VCaP (cell line): ENCODE measurements around the gene MIS18BP1.

Experiments
- H3K27ac ChIP-seq: fragments of 450-650 bp; 2 replicates; pipeline ENCODE4 v1.5.1; 2017
- CTCF ChIP-seq: fragments of 450-650 bp; conservative IDR thresholded peaks from 2 replicates; pipeline ENCODE4 v1.5.1; 2017; ENCODE audit warnings: mild to moderate bottlenecking, moderate library complexity

The MIS18BP1 gene

GRCh38 chr14:45270031-45270430 is 17.0 kb upstream of the MIS18BP1 start:
- no peak for TF ChIP-seq CTCF

GRCh38 chr14:45267071-45267470 is 14.1 kb upstream of the MIS18BP1 start:
- H3K27ac ChIP-seq: no peak overlapping the region
- TF ChIP-seq CTCF: no peak

More at GRCh38 chr14:45270031-45270430, 17.0 kb upstream of the MIS18BP1 start:
- H3K27ac ChIP-seq: no peak overlapping the region

DNA sequence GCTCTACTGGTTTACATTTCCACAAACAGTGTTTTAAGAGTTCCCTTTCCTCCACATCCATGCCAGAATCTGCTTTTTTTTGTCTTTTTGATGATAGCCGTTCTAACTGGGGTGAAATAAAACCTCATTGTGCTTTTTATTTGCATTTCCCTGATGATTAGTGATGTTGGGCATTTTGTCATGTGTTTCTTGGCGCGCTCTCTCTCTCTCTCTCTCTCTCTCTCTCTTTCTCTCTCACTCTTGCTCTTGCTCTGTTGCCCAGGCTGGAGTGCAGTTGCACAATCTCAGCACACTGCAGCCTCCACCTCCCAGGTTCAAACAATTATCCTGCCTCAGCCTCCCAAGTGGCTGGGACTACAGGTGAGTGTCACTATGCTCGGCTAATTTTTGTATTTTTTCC is 9.6 kb upstream of the MIS18BP1 start:
- H3K27ac ChIP-seq: no peak overlapping the region
- TF ChIP-seq CTCF: no peak

GRCh38 chr14:45261209-45261608 is 8.2 kb upstream of the MIS18BP1 start:
- no peak overlapping the region for H3K27ac ChIP-seq
- no peak for TF ChIP-seq CTCF

GRCh38 chr14:45258805-45259204 is 5.8 kb upstream of the MIS18BP1 start:
- no peak overlapping the region for H3K27ac ChIP-seq
- TF ChIP-seq CTCF: no peak

- no peak for TF ChIP-seq CTCF
- H3K27ac ChIP-seq: no peak overlapping the region
Observed at GRCh38 chr14:45258073-45258472, 5.1 kb upstream of the MIS18BP1 start.

DNA sequence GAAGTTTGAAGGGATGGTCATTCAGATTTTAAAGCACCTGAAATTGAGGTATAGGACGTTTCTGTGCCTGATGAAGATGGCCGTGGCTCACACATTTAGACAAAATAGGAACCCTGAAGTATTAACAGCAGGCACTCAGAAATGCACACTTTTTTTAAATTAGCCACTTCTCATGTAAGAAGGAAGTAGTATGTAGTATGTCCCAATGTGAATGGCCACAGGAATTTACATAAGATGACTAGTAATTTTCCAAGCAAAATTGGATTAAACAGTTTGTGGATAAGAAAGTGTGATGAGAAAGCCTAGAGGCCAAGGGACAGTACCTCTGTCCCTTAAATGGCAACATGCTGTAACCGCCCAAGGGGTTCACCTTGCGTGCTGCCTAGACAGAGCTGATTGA is 1.8 kb upstream of the MIS18BP1 start:
- H3K27ac ChIP-seq: no peak overlapping the region
- TF ChIP-seq CTCF: no peak
